K562 (cell line): ENCODE data around the gene ACSBG1. TPM values are rescaled to one million over a fixed set of nuclear protein-coding genes. Genes with fewer than 3 reads are reported as not detected.

Source experiments
- ATAC-seq: fragments of 200-7000 bp; cut with Tn5 transposase; 3 replicates; pipeline ENCODE4 v1.9.1; 2020; ENCODE audit warnings: moderate library complexity
- BruUV-seq: library from RNA; stranded (reverse); fragments of 400-500 nt; replicated peaks from 2 replicates; lab custom pipeline; 2021; lab: Mats Ljungman, UMichigan
- CTCF ChIA-PET: fragments of 300-600 bp; formaldehyde crosslinking; extraction: SDS; loops from one replicate; lab custom pipeline; 2021; ENCODE audit warnings: low intra/inter-chr PET ratio; lab: Yijun Ruan, JAX
- POLR2A ChIA-PET: fragments of 300-600, 350-650 bp; sonication (Branson Sonifier 250); formaldehyde crosslinking; extraction: SDS; loops from one replicate; lab custom pipeline; 2021; ENCODE audit warnings: antibody characterized with exemption, inconsistent platforms; lab: Yijun Ruan, JAX
- DNase-seq, 4 experiments: peaks; one replicate each; pipeline versions ENCODE4 v3.0.0 to v3.0.0-alpha.2; 2011 to 2018; ENCODE audit warnings: low spot score in 3 of 4, mixed read lengths in 3 of 4; ENCODE audit errors: extremely low read depth in 1 of 4
- FAIRE-seq: peaks from 2 replicates; lab custom pipeline; 2011; peaks lifted over from hg19 to GRCh38; lab: Jason Lieb, UNC
- H2AFZ ChIP-seq: 2 replicates; pipeline ENCODE4 v1.6.0; 2011; ENCODE audit warnings: low read depth, low read length, control low read depth, inconsistent platforms
- H3K27ac ChIP-seq: fragments of 200-600 bp; 3 replicates; pipeline ENCODE4 v1.8.0; 2011; ENCODE audit warnings: low read depth, mild to moderate bottlenecking, control low read depth, inconsistent platforms, low read length, moderate library complexity, mixed read lengths; ENCODE audit errors: extremely low read depth
- H3K27me3 ChIP-seq, 2 experiments: fragments of 300-600 bp in 1 of 2; 2 replicates in 1 of 2; 3 replicates in 1 of 2; pipeline versions ENCODE4 v1.6.0 to v1.8.0; 2011; ENCODE audit warnings: inconsistent platforms in 2 of 2, low read length in 2 of 2, mild to moderate bottlenecking in 1 of 2, mixed read lengths in 1 of 2, moderate library complexity in 1 of 2; ENCODE audit not compliant: control insufficient read depth in 2 of 2, insufficient read depth in 2 of 2
- H3K36me3 ChIP-seq: fragments of 300-600 bp; 3 replicates; pipeline ENCODE4 v1.8.0; 2011; ENCODE audit warnings: mild to moderate bottlenecking, low read length, inconsistent platforms; ENCODE audit not compliant: control insufficient read depth, insufficient read depth
- H3K4me1 ChIP-seq, 2 experiments: fragments of 200-600 bp in 1 of 2; replicated peaks in 1 of 2; 2 replicates in 1 of 2; 3 replicates in 1 of 2; pipeline versions ENCODE4 v1.5.1 to v1.8.0; 2011; ENCODE audit warnings: inconsistent platforms in 2 of 2, low read length in 2 of 2, mild to moderate bottlenecking in 1 of 2, mixed read lengths in 1 of 2, moderate library complexity in 1 of 2; ENCODE audit not compliant: control insufficient read depth in 2 of 2, insufficient read depth in 2 of 2
- H3K4me2 ChIP-seq: 2 replicates; pipeline ENCODE4 v1.6.1; 2011; ENCODE audit warnings: low read length, control low read depth, inconsistent platforms, mixed read lengths; ENCODE audit not compliant: insufficient read depth
- H3K4me3 ChIP-seq: fragments of 200-600 bp; sonication (generic), shearing (Covaris generic); 2 replicates; pipeline ENCODE4 v1.5.1; 2016; ENCODE audit warnings: control low read depth, inconsistent platforms
- H3K79me2 ChIP-seq: fragments of 200-600 bp; 3 replicates; pipeline ENCODE4 v1.8.0; 2011; ENCODE audit warnings: low read length, inconsistent platforms; ENCODE audit not compliant: control insufficient read depth, insufficient read depth
- H3K9ac ChIP-seq, 2 experiments: 2 replicates each; pipeline versions ENCODE4 v1.6.0 to v1.6.1; 2011; ENCODE audit warnings: low read depth in 2 of 2, low read length in 2 of 2, control low read depth in 1 of 2, inconsistent platforms in 1 of 2, mild to moderate bottlenecking in 1 of 2, mixed read lengths in 1 of 2; ENCODE audit not compliant: insufficient read depth in 1 of 2
- H3K9me1 ChIP-seq: one replicate; pipeline ENCODE4 v1.6.0; 2011; ENCODE audit warnings: inconsistent platforms, mild to moderate bottlenecking, low read length, moderate library complexity; ENCODE audit not compliant: control insufficient read depth, insufficient read depth
- H3K9me3 ChIP-seq: replicated peaks from 2 replicates; pipeline ENCODE4 v1.5.1; 2011; ENCODE audit warnings: low read depth, low read length, inconsistent platforms; ENCODE audit not compliant: control insufficient read depth, insufficient read depth
- H4K20me1 ChIP-seq: replicated peaks from 2 replicates; pipeline ENCODE4 v1.6.1; 2011; ENCODE audit warnings: low read length, inconsistent platforms, mixed read lengths; ENCODE audit not compliant: control insufficient read depth, insufficient read depth
- ADNP ChIP-seq: fragments of 200-800 bp; sonication (Bioruptor generic); IDR thresholded peaks from 2 replicates; pipeline ENCODE4 v1.6.1; 2016; ENCODE audit warnings: missing genetic modification characterization, missing compliant biosample characterization
- BACH1 ChIP-seq: fragments of 200-800 bp; sonication (Bioruptor generic); IDR thresholded peaks from 2 replicates; pipeline ENCODE4 v1.6.1; 2016; ENCODE audit warnings: missing genetic modification characterization, missing compliant biosample characterization
- BDP1 ChIP-seq: IDR thresholded peaks from 3 replicates; pipeline ENCODE4 v1.6.1; 2011; ENCODE audit not compliant: insufficient read length, insufficient read depth
- CREB3L1 ChIP-seq: fragments of 450-650 bp; IDR thresholded peaks from 2 replicates; pipeline ENCODE4 v1.6.1; 2014; ENCODE audit warnings: low read depth, mild to moderate bottlenecking, moderate library complexity, borderline replicate concordance
- HDAC2 ChIP-seq: fragments of 450-650 bp; IDR thresholded peaks from 2 replicates; pipeline ENCODE4 v1.6.1; 2016; ENCODE audit warnings: mild to moderate bottlenecking
- MCM5 ChIP-seq: fragments of 450-650 bp; IDR thresholded peaks from 2 replicates; pipeline ENCODE4 v1.6.1; 2016; ENCODE audit warnings: low read depth
- MIER1 ChIP-seq: fragments of 450-650 bp; IDR thresholded peaks from 2 replicates; pipeline ENCODE4 v1.6.1; 2016; ENCODE audit warnings: antibody characterized with exemption, mild to moderate bottlenecking, low read depth
- POLR2G ChIP-seq: fragments of 200-400 bp; formaldehyde crosslinking; IDR thresholded peaks from 2 replicates; pipeline ENCODE4 v1.6.1; 2017; ENCODE audit warnings: low read depth, mild to moderate bottlenecking, antibody characterized with exemption, low read length, moderate library complexity
- TCF3 ChIP-seq: sonication (generic); formaldehyde crosslinking; IDR thresholded peaks from 2 replicates; pipeline ENCODE4 v1.4.0; 2020; ENCODE audit warnings: mild to moderate bottlenecking, missing genetic modification reagents
- ZNF518B ChIP-seq: fragments of 250-450 bp; sonication (Bioruptor Pico); IDR thresholded peaks from 2 replicates; pipeline ENCODE4 v1.5.0; 2021; ENCODE audit warnings: mild to moderate bottlenecking, moderate library complexity
- ZNF551 ChIP-seq: fragments of 250-450 bp; sonication (Bioruptor Pico); IDR thresholded peaks from 2 replicates; pipeline ENCODE4 v1.5.0; 2021; ENCODE audit warnings: mild to moderate bottlenecking, moderate library complexity
- ZSCAN32 ChIP-seq: fragments of 450-650 bp; formaldehyde crosslinking; IDR thresholded peaks from 2 replicates; pipeline ENCODE4 v1.4.0; 2020; ENCODE audit warnings: mild to moderate bottlenecking, moderate library complexity
- WGBS: fragments of 100-300 bp; shearing (Covaris generic); methylation state at CpG from one replicate; pipeline ENCODE4 v1.1.6; 2016; ENCODE audit warnings: low coverage, mixed read lengths; ENCODE audit not compliant: insufficient coverage; ENCODE audit errors: missing lambda C conversion rate; 5-methylcytosine and 5-hydroxymethylcytosine counted together
- in situ Hi-C: fragments of 300-500 bp; cut with MboI; formaldehyde crosslinking; loops from 4 replicates; pipeline ENCODE4 v1.15.0; 2018; ENCODE audit warnings: inconsistent platforms, mixed read lengths
- intact Hi-C: fragments of 100-400 bp; cut with micrococcal nuclease; formaldehyde crosslinking; loops from 2 replicates; pipeline ENCODE4 v1.14.2; 2022
- polyA plus RNA-seq, 8 experiments: library from polyadenylated mRNA; depleted of rRNA in 4 of 8; stranded (reverse) in 5 of 8; unstranded in 3 of 8; fragments of >200 nt; fragmentation: Nextera tagmentation in 2 of 8; fragmentation: Illumina TruSeq in 1 of 8; extraction: Ambion mirVana in 2 of 8; extraction: Trizol in 1 of 8; gene quantifications; 2 replicates each; pipeline versions ENCODE4 v1.2.1 to v1.2.3, GENCODE V29; 2011 to 2014; ENCODE audit warnings: inconsistent platforms in 1 of 8, missing spikeins in 1 of 8
- total RNA-seq, 7 experiments: library from RNA; depleted of rRNA in 6 of 7; stranded (reverse); fragments of >200 nt in 6 of 7; fragmentation: Illumina TruSeq in 2 of 7; extraction: Trizol in 2 of 7; gene quantifications; 2 replicates each; pipeline versions ENCODE4 v1.2.1 to v1.2.3, GENCODE V29; 2011 to 2021; ENCODE audit warnings: low replicate concordance in 1 of 7
- TF ChIP-seq, protein P1 (sequence below): fragments of 450-650 bp; formaldehyde crosslinking; conservative IDR thresholded peaks from 2 replicates; pipeline ENCODE4 v1.4.0; 2022; ENCODE audit warnings: mild to moderate bottlenecking, missing genetic modification characterization

ACSBG1 gene
- total and polyA plus RNA-seq, 9 of the 15 experiments (the other 6 are each of a cell fraction or from before 2014, with no cell fraction given), result 0.36 to 6.4 (median 2.5) TPM

DNA sequence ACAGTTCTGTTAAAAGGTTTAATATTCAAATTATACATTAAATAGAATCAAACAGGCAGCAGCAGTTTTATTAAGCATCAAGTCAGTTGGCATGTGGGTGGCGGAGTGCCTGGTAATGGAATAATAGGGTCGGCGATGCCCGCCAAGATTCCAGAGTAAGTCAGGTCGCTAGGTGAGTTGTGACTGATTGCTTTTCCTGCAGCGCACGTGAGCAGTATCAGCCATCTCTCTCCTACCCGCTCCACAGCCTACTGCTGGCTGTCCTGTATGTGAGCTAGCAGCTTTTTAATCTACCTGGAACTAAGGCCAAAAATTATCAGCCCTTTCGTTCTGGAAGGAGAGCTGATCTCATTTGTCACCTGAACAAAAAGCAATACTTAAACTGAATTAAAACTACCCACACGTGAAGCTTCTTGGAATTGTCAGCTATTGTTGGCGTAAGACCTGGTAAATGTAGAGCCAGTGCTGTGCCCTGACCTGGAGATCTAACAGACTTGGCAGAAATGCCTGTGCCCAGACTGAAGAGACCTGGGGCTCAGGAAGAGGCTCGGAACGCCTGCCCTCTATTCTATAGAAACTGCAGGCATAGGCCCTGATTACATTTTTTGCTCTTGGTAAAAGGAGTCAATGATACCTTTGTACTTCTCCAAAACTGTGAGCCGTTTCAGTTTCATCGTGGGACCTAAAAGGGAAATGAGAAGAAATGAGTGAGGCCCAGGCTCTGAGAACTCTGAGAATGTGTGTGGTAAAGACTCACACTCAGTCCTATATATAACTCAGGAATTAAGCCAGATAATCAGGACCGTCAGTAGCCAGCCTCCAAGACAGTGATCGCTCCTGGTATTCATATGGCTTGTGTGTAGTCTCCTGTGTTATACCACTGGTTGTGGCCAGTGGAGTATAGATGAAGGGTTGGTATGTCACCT is 63.3 kb downstream of the ACSBG1 start:
- TF ChIP-seq BDP1 (no peak), HDAC2 (no peak), ZNF551 (CRISPR knock-in tag) (no peak), MIER1 (no peak), TCF3 (no peak), ZSCAN32 (CRISPR knock-in tag) (no peak), MCM5 (no peak), BACH1 (no peak), ZNF518B (CRISPR knock-in tag) (no peak), CREB3L1 (no peak), POLR2G (no peak), ADNP (tag) (no peak)
- TF ChIP-seq, protein P1, sequence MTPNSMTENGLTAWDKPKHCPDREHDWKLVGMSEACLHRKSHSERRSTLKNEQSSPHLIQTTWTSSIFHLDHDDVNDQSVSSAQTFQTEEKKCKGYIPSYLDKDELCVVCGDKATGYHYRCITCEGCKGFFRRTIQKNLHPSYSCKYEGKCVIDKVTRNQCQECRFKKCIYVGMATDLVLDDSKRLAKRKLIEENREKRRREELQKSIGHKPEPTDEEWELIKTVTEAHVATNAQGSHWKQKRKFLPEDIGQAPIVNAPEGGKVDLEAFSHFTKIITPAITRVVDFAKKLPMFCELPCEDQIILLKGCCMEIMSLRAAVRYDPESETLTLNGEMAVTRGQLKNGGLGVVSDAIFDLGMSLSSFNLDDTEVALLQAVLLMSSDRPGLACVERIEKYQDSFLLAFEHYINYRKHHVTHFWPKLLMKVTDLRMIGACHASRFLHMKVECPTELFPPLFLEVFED (CRISPR knock-in tag), result no peak
- BruUV-seq, result no TSS peak
- Histone ChIP-seq H3K9me3 (no peaks in the 10 kb centered on the region), H3K36me3 (peaks cover 60% of the 10 kb centered on the region), H3K27ac (no peak overlapping the region), H4K20me1 (no peaks in the 10 kb centered on the region), H3K4me2 (no peak overlapping the region), H3K4me3 (no peak overlapping the region), H3K4me1 (peaks cover 3 to 9% of the 10 kb centered on the region in 2 experiments; a peak in 3 of 5 replicates), H3K9me1 (no peaks in the 10 kb centered on the region), H3K27me3 (no peaks in the 10 kb centered on the region), H2AFZ (no peak overlapping the region), H3K79me2 (no peaks in the 10 kb centered on the region), H3K9ac (no peak overlapping the region)
- FAIRE-seq (no peak), ATAC-seq (no peak), DNase-seq (no peak)
- CTCF ChIA-PET, result no interaction called here
- in situ Hi-C loops (no loop called here), intact Hi-C loops (no loop called here)
- WGBS, result 94% methylated on average over 17 of the region's 17 CpGs
- POLR2A ChIA-PET, result interaction anchor here (0.8 kb wide), 2 partner anchors 21 to 22 kb away, joined by 3 to 6 read pairs; partner anchors contain the start of gene IDH3A
